ENCODE measurements around the gene REEP6.

The REEP6 gene

GRCh38 chr19:1456121-1456900, 34.7 kb upstream of the REEP6 start:
- DNase-seq (ENCODE audit: low read depth in 2 of 2) = no peak

GRCh38 chr19:1457031-1457739, 33.8 kb upstream of the REEP6 start:
- DNase-seq (ENCODE audit: low read depth in 2 of 2) = no peak

- DNase-seq (ENCODE audit: low read depth in 2 of 2) = no peak
These were observed 33.1 kb upstream of the REEP6 start for GRCh38 chr19:1457892-1458291.

- DNase-seq (ENCODE audit: low read depth in 2 of 2) = no peak
These were observed 31.5 kb upstream of the REEP6 start for GRCh38 chr19:1459479-1459878.

- no peak for DNase-seq (ENCODE audit: low read depth in 2 of 2)
These were observed 30.7 kb upstream of the REEP6 start for GRCh38 chr19:1460033-1460995.

GRCh38 chr19:1461862-1462261, 29.1 kb upstream of the REEP6 start:
- DNase-seq (ENCODE audit: low read depth in 2 of 2) = no peak

GRCh38 chr19:1465191-1466016, 25.6 kb upstream of the REEP6 start:
- DNase-seq (ENCODE audit: low read depth in 2 of 2) = no peak

GRCh38 chr19:1466018-1466460, 24.9 kb upstream of the REEP6 start:
- DNase-seq (ENCODE audit: low read depth in 2 of 2) = no peak

GRCh38 chr19:1466461-1467214, 24.3 kb upstream of the REEP6 start:
- no peak for DNase-seq (ENCODE audit: low read depth in 2 of 2)

GRCh38 chr19:1467215-1467489, 23.8 kb upstream of the REEP6 start:
- no peak for DNase-seq (ENCODE audit: low read depth in 2 of 2)

- no peak for DNase-seq (ENCODE audit: low read depth in 2 of 2)
These were observed 23.3 kb upstream of the REEP6 start for GRCh38 chr19:1467490-1468273.

- no peak for DNase-seq (ENCODE audit: low read depth in 2 of 2)
These were observed 22.6 kb upstream of the REEP6 start for GRCh38 chr19:1468274-1468820.

- no peak for DNase-seq (ENCODE audit: low read depth in 2 of 2)
These were observed 22.1 kb upstream of the REEP6 start for GRCh38 chr19:1468821-1469254.

GRCh38 chr19:1469255-1470054, 21.5 kb upstream of the REEP6 start:
- no peak for DNase-seq (ENCODE audit: low read depth in 2 of 2)

- no peak for DNase-seq (ENCODE audit: low read depth in 2 of 2)
These were observed 21.0 kb upstream of the REEP6 start for GRCh38 chr19:1470055-1470304.

- no peak for DNase-seq (ENCODE audit: low read depth in 2 of 2)
These were observed 20.5 kb upstream of the REEP6 start for GRCh38 chr19:1470305-1471009.

GRCh38 chr19:1471010-1471514, 19.9 kb upstream of the REEP6 start:
- DNase-seq (ENCODE audit: low read depth in 2 of 2) = no peak

GRCh38 chr19:1471515-1472160, 19.3 kb upstream of the REEP6 start:
- DNase-seq (ENCODE audit: low read depth in 2 of 2) = no peak

Measured in fibroblast of skin of left quadriceps (primary cell).